Epidermal melanocyte (primary cell): ENCODE measurements around the gene ZNG1B.
"Not testable (repeated sequence)": the region's sequence is repeated elsewhere in the genome, so short reads cannot be mapped to it uniquely, and the experiment has no call there.

ENCODE experiments used
- DNase-seq: peaks from one replicate; pipeline ENCODE4 v3.0.0; 2011; ENCODE audit warnings: low spot score; ENCODE audit not compliant: insufficient read length

Gene ZNG1B

DNA sequence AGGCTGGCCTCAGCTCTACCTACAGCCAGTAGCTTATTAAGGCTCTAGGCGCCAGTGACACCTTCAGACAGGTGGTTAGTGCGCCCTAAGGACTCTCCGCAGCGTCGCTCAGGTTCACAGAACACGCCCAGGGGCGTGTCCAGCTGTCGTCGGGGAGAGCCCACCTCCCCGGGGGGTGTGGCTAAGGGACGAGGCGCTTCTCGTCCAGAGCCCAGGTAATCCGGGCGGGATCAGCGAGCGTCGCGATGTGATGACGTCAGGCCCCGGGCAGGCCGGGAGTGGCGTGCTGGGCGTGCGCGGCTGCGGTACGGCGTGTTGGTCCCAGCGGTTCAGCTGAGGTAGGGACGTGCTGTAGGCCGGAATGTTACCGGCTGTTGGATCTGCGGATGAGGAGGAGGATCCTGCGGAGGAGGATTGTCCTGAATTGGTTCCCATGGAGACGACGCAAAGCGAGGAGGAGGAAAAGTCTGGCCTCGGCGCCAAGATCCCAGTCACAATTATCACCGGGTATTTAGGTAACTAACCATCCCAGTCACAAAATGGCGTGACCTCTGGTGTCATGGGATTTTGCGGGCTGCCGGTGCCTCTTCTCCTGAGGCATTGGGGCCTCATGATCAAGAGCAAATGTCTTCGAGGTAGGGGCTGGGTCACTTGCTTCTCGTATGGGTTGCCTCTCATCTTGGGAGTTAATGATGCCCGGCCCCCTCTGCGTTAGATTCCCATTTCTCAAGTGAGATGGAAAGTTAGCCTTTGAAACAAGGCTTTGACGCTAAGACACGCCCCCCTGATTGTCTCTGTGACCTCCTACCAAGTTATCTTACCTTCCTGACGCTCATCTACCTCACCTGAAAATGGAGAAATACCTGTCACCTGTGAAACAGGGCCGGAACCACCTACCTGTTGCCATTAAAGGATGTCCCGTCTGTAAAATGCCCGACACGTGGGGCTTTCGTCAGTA, at the start of gene ZNG1B:
Gene ZNG1B, plus strand, starts transcription at position 184 of the 958 bp plus-strand sequence. Its CDS starts 178 bp downstream, at position 362.
- DNase-seq: not testable (repeated sequence)

DNA sequence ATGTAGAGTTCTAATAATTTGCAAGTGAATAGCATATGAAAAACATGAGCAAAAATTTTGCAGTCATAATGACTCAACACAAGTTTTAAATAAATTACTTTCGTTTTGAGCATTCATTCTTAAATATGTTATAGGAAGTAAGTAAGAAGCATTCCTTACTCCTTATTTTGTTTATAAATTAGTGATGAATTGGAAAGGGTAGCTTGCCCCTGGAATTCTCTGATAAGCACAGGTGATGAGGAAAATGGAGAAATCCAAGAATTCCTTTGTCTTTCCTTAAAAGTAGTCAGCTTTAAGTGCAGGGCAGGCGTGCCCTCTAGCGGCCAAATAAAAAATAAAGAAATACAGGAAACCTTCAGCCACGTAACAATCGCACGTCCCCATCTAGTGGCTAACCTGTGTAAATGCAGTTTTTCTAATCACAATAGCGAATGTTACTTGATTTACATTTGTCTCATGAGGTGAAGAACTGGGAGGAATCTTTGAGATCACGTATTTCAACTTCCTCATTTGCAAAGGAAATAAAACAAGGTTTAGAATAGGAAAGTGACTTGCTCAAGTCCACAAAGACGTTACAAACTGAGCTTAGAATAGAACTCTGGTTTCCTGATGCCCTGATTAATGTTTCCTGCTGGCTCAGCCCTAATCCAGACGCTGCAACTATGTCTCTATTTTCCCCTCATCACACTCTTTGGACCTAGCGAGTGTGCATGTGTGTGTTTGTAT, 47.2 kb upstream of the ZNG1B start:
- DNase-seq: peak; percentile 34

GRCh38 chr2:113391073-113391472, 46.4 kb upstream of the ZNG1B start:
- no peak for DNase-seq

DNA sequence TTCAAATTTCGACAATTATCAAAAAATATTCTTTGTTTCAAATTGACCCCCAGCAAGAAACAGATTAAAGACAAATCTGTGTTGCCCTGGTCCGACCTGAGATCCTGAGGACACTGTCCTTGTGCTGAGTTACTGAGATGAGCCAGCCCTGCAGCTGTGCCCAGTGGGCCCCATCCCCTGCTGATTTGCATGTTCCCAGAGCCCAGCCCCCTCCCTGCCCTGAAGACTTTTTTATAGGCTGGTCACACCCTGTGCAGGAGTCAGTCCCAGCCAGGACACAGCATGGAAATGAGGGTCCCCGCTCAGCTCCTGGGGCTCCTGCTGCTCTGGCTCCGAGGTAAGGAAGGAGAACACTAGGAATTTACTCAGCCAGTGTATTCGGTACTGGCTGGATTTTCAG, 31.4 kb upstream of the ZNG1B start:
- DNase-seq: no peak

- DNase-seq: no peak
Measured at GRCh38 chr2:113407446-113408099, 29.9 kb upstream of the ZNG1B start.

- not testable (repeated sequence) for DNase-seq
Measured at GRCh38 chr2:113411725-113412352, 25.7 kb upstream of the ZNG1B start.

DNA sequence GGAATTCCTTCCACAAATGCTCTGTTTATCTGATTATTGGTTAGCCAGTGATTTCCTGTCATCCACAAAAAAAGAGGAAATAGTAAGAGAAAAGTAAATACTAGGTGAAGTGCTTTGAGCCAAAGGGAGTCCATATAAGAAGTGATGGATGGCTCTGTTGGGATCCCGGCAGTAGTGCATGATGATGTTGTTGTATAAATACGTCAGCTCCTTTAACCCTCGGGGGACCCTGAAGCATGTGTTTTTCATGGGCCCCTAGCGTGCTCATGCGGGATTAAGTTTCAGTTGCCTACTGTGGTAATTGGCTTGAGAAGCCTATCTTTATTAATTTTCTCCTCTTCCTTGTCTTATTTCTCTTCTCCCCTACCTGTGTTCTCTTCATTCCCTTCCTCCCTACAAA, 24.7 kb upstream of the ZNG1B start:
- not testable (repeated sequence) for DNase-seq

DNA sequence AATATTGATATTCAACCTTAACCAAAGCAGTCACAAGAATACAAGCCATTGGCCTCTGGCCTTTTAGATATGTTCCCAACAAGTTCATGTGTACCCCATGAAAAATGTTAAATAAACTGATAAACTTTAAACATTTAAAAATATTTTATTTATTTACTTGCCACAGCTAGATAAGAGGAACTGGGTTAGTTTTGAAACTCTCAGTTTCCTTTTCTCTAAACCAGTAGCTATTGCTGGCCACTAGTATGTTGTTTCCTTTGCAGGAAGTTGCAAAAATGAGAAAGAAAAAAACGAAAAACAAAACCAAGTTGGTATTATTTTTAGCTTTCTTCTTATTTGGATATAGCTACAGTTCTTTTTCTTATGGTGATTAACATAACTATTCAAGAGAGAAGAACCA, 5.7 kb upstream of the ZNG1B start:
- not testable (repeated sequence) for DNase-seq

GRCh38 chr2:113433468-113433867, 4.0 kb upstream of the ZNG1B start:
- not testable (repeated sequence) for DNase-seq

GRCh38 chr2:113465770-113466169, 28.3 kb downstream of the ZNG1B start:
- not testable (repeated sequence) for DNase-seq

DNA sequence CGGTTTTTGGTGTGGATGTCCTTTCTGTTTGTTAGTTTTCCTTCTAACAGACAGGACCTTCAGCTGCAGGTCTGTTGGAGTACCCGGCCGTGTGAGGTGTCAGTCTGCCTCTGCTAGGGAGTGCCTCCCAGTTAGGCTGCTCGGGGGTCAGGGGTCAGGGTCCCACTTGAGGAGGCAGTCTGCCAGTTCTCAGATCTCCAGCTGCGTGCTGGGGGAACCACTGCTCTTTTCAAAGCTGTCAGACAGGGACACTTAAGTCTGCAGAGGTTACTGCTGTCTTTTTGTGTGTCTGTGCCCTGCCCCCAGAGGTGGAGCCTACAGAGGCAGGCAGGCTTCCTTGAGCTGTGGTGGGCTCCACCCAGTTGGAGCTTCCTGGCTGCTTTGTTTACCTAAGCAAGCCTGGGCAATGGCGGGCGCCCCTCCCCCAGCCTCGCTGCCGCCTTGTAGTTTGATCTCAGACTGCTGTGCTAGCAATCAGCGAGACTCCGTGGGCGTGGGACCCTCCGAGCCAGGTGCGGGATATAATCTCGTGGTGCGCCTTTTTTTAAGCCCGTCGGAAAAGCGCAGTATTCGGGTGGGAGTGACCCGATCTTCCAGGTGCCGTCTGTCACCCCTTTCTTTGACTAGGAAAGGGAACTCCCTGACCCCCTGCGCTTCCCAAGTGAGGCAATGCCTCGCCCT, 39.3 kb downstream of the ZNG1B start:
- DNase-seq: not testable (repeated sequence)

GRCh38 chr2:113496527-113496926, 59.0 kb downstream of the ZNG1B start:
- not testable (repeated sequence) for DNase-seq

DNA sequence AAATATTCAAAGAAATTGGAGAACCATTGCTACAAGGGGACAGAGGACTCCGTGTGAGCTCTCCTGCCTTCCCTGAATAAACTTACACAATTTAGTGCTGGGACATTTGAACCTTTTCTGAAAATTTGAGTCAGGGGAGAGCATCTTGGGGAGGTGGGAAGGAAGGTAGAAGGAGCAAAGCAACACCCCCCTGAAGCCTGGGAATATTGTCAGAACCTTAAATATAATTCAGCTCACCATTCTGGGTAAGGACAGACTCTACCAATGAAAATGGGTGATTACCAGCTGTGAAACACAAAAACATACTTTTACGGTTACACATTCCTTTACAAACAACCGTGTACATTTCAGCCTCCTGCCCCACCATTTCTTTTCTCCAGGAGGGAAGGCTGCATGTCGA, 60.9 kb downstream of the ZNG1B start, which contains the start of gene FOXD4L1:
Gene FOXD4L1, plus strand, starts transcription at position 301 of the 400 bp plus-strand sequence. CDS start 592 bp downstream, outside the sequence.
- DNase-seq: not testable (repeated sequence)

GRCh38 chr2:113499019-113499885, 61.8 kb downstream of the ZNG1B start:
- DNase-seq: not testable (repeated sequence)

- not testable (repeated sequence) for DNase-seq
Measured at GRCh38 chr2:113499886-113500722, 62.6 kb downstream of the ZNG1B start.

DNA sequence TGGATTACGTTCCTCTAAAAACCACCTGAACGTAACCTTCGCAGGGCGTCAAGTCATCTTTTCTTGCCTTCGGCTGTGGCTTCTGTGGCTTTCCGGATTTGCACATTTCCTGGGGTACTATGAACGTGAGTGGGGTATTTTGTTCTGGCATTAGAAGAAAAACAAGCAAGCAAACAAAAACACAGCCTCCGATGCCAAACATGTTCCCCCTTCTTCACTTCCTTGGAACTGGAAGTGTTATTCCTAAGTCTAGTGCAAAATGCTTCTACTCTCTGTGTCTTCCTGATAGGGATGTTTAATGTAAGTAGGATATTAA, 63.2 kb downstream of the ZNG1B start:
- DNase-seq: not testable (repeated sequence)

- not testable (repeated sequence) for DNase-seq
Measured at GRCh38 chr2:113502216-113503093, 65.0 kb downstream of the ZNG1B start.
